ENCODE measurements around the gene CPNE6.
A peak's percentile ranks its signal among the peaks of the same experiment; 100 is the strongest.

Gene CPNE6

GRCh38 chr14:24086193-24086955 lies 15.0 kb downstream of the CPNE6 start:
- no peak for DNase-seq (ENCODE audit: low read depth)

- no peak for DNase-seq (ENCODE audit: low read depth)
Measured at GRCh38 chr14:24087004-24087403, 15.6 kb downstream of the CPNE6 start.

GRCh38 chr14:24088095-24088494 lies 16.7 kb downstream of the CPNE6 start:
- no peak for DNase-seq (ENCODE audit: low read depth)

- DNase-seq (ENCODE audit: low read depth) = no peak
Measured at GRCh38 chr14:24089890-24090289, 18.5 kb downstream of the CPNE6 start.

- no peak for DNase-seq (ENCODE audit: low read depth)
Measured at GRCh38 chr14:24092110-24092504, 20.7 kb downstream of the CPNE6 start.

- no peak for DNase-seq (ENCODE audit: low read depth)
Measured at GRCh38 chr14:24092505-24093206, 21.3 kb downstream of the CPNE6 start.

- DNase-seq (ENCODE audit: low read depth) = no peak
Measured at GRCh38 chr14:24093207-24093900, 22.0 kb downstream of the CPNE6 start.

- peak; percentile 47 for DNase-seq (ENCODE audit: low read depth)
Measured at GRCh38 chr14:24093901-24094840, 22.8 kb downstream of the CPNE6 start, which contains the start of gene PCK2. Gene PCK2 (plus strand): TSS chr14:24094311. CDS start chr14:24094406, 95 bp downstream.

GRCh38 chr14:24094841-24095270 lies 23.5 kb downstream of the CPNE6 start:
- no peak for DNase-seq (ENCODE audit: low read depth)

GRCh38 chr14:24095271-24096068 lies 24.1 kb downstream of the CPNE6 start:
- DNase-seq (ENCODE audit: low read depth) = no peak

GRCh38 chr14:24096545-24097181 lies 25.3 kb downstream of the CPNE6 start:
- DNase-seq (ENCODE audit: low read depth) = no peak

- DNase-seq (ENCODE audit: low read depth) = no peak
Measured at GRCh38 chr14:24098229-24098926, 27.0 kb downstream of the CPNE6 start.

- DNase-seq (ENCODE audit: low read depth) = no peak
Measured at GRCh38 chr14:24098927-24099813, 27.8 kb downstream of the CPNE6 start.

GRCh38 chr14:24100197-24100981 lies 29.0 kb downstream of the CPNE6 start:
- DNase-seq (ENCODE audit: low read depth) = no peak

- no peak for DNase-seq (ENCODE audit: low read depth)
Measured at GRCh38 chr14:24100982-24101494, 29.7 kb downstream of the CPNE6 start.

- DNase-seq (ENCODE audit: low read depth) = no peak
Measured at GRCh38 chr14:24102357-24103048, 31.1 kb downstream of the CPNE6 start.

GRCh38 chr14:24103451-24103850 lies 32.1 kb downstream of the CPNE6 start:
- DNase-seq (ENCODE audit: low read depth) = no peak

All from stimulated activated CD8-positive, alpha-beta memory T cell treated with anti-CD3 and anti-CD28 coated beads, Interleukin-15, amount 100 ng/mL, for 1 hour (primary cell).